Measurements from ENCODE around the gene GRAP. TPM values are rescaled to one million over a fixed set of nuclear protein-coding genes. Genes with fewer than 3 reads are reported as not detected.

GRAP gene
- total RNA-seq, 1 donor from 2014 or later: 0.15 TPM

DNA sequence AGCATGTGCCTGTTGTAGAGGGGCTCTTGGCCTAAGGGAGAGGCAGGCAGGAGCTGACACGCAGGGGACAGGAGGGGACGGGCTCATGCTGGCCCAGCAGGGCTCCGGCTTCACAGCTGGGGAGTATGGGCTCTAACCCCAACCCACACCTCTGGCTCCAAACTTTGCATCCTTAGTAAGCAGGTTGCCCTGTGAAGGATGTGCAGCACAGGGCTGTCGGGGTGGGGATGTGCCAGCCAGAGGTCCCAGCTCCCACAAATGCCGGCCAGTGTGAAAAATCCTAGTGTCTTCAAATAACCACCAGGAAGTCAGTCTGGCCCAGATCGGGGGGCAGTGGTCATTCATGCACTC, 28.2 kb downstream of the GRAP start:
- no peak for DNase-seq (ENCODE audit: low read depth)

DNA sequence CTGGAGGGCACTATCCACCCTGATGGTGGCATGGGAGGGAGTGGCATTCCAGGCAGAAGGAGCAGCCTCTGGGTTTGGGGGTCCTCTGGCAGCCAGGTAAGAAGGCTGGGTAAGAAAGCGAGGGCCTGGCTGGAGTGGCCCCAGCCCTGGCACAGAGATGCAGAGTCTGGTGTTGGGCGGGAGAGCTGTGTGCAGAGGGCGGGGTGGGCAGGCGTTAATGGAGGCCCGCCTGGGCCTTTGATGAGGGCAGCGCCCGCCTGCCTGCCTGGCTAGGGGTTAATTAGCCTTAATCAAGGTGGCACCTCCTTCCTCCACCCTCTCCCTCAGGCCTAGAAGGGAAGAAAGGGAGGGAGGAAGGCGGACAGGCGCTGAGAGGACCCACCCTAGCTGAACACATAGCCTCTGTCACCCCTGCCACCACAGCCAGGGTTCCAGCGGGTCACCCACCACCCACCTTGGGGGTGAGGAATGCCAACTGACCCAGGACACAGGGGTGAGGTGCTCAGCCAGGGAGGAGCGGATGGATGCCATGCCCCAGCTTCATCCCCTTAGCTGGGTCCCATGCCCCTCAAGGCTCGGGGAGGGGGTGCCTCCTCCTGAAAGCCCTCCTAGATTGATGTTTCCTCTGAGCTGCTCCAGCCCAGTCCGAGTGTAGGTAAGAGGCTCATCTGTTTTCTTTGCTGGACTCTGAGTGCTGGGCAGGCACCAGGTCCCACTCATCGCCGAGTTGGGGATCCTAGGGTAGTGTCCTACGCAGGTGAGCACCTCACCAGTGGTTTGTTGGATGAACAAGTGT, 28.8 kb downstream of the GRAP start:
- DNase-seq (ENCODE audit: low read depth): no peak

DNA sequence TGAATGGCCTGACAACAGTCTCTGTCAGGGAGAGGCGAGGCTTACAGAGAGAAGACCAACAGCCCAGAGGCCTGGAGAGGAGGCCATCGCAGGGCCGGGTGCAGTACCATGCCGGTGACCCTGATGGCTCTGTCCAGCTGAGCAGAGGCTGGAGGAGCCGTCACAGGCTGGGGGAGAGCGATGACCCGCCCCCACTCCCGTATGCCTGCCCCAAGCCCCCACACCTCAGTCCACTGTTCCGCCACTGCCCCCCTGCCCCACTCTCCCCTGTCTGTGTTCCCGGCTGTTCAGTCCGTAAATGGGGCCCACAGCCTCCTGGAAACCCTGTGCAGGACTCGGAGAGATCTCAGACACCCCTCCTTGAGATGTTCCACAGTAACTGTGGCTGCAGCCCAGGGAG, 29.4 kb downstream of the GRAP start:
- no peak for DNase-seq (ENCODE audit: low read depth)

DNA sequence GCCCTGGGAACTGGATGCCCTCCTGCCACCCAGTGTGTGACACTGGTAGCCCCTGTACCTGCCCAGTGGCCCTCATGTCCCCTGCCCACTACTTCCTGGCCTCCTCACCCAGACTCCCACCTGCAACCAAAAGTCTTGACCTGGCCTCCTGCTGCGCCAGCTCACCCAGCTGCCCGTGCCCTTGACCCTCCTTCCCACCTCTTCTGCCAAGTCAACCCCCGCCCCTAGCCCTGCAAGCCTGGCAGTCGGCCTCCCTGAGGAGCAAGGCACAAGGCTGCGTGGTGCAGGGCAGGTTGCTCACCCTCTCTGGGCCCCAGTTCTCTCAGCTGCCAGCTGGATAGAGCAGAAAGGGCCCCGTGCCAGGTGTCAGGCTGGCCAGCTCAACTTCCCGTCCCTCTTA, 29.9 kb downstream of the GRAP start:
- no peak for DNase-seq (ENCODE audit: low read depth)

DNA sequence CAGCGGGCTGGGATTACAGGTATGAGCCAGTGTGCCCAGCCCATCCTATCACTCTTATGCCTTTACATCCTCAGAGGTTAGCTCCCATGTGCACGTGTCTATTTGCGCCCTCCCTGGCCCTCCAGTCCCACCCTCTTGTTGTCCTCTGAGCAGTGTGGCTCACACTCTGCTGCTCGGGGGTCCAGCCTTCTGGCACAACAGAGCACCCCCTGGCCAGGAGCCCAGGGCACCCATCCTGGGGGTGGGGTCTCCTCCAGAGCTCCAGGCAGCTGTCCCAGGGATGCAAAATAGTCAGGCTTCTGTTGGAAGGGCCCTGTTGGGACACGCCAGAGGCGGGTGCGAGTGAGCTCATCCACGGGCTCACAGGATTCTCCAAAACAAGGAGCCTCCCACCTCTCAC, 30.5 kb downstream of the GRAP start:
- no peak for DNase-seq (ENCODE audit: low read depth)

- no peak for DNase-seq (ENCODE audit: low read depth)
Measured at GRCh38 chr17:19015428-19015827, 31.3 kb downstream of the GRAP start.

DNA sequence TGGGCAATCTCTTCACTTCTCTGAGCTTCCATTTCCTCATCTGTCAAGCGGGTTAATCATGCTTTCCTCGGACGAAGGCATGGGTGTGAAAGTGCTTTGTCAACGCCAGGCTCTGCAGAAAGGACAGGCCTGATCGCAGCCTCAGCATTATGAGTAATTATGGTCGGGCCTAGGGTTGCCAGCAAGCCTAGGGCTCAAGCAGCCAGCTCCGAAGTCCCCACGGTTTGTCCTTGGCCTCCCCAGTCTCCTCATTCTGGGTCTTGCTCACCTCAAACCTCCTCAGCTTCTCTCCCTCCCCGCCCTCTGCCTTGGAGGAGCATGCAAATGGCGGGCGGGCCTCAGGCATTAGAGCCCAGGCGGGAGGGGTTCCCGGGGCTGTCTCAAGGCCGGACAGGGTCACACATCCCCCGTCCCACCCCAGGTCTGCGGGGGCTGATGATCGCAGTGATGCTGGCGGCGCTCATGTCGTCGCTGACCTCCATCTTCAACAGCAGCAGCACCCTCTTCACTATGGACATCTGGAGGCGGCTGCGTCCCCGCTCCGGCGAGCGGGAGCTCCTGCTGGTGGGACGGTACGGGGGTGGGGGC, 32.0 kb downstream of the GRAP start:
- DNase-seq (ENCODE audit: low read depth): no peak

- no peak for DNase-seq (ENCODE audit: low read depth)
Measured at GRCh38 chr17:19013806-19014627, 32.7 kb downstream of the GRAP start.

DNA sequence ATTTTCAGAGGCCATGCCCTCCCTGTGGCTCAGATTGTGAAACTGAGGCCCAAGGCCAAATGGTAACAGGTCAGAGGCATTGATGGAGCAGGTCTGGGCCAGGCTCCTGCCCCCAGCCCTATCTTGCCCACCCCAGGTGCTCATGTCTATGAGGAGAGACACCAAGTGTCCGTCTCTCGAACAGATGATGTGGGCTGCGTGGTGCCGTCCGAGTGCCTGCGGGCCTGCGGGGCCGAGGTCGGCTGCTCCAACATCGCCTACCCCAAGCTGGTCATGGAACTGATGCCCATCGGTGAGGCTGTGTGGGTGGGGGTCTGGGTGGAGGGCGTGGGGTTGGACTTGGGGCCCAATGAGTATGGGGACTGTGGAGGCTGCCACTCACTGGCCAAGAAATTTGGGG, 33.5 kb downstream of the GRAP start:
- DNase-seq (ENCODE audit: low read depth): no peak

GRCh38 chr17:19012171-19013080, 34.3 kb downstream of the GRAP start:
- DNase-seq (ENCODE audit: low read depth): no peak

- no peak for DNase-seq (ENCODE audit: low read depth)
Measured at GRCh38 chr17:19011581-19011980, 35.2 kb downstream of the GRAP start.

GRCh38 chr17:19010729-19011505, 35.8 kb downstream of the GRAP start:
- DNase-seq (ENCODE audit: low read depth): peak; percentile 80

DNA sequence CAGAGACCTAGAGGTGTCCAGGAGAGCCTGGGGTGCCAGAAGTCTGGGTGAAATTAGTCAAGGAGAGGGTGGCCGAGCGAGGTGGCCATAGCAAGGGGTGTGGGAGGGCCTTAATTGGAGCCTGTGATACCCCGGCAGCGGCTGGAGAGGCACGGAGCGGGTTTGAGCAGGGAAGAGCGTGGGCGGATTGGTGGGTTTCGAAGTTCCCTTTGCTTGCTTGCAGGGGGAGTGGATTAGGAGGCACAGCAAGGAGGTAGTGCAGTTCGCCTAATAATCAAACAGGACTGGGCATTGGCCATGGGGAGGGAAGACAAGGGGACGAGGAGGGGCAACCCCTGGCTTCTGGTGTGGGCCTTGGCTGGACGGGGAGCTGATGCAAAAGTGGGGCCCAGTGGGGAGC, 36.8 kb downstream of the GRAP start:
- DNase-seq (ENCODE audit: low read depth): no peak

- no peak for DNase-seq (ENCODE audit: low read depth)
Measured at GRCh38 chr17:19006698-19007097, 40.1 kb downstream of the GRAP start.

DNA sequence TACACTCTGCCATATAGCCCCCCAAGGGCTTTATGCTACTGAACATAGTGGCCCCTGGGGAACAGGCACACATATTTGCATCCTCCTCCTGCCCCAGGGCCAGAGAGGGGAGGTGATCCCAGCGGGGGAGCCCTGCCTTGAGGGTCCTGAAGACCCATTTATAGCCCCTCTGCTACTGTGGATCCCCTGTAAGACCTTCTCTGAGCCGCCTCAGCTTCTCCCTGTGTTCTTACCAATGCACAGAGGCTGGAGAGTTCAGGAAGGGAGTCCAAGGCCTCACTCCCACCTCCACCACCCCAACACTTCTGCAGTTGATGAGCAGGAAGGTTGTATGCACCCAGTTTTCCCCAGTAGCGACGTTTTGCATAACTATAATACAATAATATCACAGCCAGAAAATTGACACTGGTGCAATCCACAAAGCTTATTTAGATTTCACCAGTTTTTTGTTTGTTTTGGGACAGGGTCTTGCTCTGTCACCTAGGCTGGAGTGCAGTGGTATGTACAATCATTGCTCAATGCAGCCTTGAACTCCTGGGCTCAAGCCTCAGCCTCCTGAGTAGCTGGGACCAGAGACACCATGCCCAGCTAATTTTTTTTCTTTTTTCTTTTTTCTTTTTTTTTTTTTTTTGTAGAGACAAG, 40.8 kb downstream of the GRAP start:
- no peak for DNase-seq (ENCODE audit: low read depth)

DNA sequence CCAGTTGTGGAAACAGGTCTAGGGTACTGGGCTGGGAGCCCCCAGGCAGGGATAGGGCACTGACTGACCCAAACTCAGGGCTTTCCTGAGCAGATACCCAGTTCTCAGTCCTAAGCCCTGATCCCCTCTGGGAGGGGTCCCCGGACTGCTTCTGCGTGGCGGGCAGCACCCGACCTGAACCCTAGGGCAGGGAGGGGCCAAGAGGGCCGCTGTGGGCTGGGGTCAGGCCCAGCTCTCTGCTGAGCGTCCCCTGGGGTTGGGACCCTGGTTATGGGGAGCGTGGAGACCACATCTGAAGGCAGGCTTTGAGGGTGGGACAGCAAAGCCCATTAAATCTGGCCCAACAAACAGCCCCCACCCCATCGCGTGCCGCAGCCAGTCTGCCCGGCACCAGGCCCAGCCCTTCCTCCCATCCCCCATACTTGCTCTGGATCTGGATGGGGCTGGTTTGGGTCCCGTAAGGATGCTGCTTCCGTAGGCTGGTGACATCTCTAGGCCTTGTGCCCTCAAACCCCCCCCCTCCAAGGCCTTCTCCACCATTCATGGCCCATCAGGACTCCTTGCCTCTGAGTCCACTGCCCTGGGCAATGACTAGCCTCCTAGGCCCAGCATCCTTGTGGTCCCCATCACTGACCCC, 41.5 kb downstream of the GRAP start:
- DNase-seq (ENCODE audit: low read depth): no peak

DNA sequence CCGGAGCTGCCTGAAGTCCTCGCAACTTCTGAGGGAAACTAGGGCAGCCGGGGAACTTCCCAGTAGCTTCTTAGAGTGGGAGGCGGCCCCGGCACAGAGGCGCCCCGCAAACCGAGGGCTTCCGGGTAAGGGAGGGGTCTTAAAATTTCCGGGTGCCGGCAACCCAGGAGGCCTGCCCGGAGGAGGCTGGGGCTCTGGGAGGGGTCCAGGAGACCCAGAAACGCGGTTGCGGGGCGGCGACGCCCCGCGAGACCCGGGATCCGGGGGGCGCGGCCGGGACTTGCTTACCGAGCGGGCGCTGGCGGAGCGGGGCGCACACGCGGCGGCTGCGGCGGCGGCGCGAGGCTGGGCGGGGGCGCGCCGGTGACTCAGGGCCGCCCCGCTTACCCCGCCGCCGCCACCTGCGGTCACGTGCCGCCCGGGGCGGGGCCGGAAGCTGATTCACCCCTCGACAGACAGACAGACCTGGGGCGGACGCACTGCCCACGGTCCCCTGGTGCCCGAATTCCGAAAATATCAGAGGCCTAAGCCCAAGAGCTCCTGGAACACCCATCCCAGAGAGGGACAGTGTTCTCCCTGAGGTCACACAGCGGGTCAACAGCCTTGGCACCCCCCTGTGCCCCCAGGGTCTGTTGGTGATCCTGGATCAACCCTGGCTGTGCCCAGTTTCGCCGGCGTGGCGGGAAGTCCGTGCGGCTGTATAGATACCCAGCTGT, 42.2 kb downstream of the GRAP start, which contains the start of gene FAM83G:
TSS of gene FAM83G (minus strand) at position 344 of the 716 bp plus-strand sequence. CDS start 723 bp downstream, outside the sequence.
- DNase-seq (ENCODE audit: low read depth): peak; percentile 40

DNA sequence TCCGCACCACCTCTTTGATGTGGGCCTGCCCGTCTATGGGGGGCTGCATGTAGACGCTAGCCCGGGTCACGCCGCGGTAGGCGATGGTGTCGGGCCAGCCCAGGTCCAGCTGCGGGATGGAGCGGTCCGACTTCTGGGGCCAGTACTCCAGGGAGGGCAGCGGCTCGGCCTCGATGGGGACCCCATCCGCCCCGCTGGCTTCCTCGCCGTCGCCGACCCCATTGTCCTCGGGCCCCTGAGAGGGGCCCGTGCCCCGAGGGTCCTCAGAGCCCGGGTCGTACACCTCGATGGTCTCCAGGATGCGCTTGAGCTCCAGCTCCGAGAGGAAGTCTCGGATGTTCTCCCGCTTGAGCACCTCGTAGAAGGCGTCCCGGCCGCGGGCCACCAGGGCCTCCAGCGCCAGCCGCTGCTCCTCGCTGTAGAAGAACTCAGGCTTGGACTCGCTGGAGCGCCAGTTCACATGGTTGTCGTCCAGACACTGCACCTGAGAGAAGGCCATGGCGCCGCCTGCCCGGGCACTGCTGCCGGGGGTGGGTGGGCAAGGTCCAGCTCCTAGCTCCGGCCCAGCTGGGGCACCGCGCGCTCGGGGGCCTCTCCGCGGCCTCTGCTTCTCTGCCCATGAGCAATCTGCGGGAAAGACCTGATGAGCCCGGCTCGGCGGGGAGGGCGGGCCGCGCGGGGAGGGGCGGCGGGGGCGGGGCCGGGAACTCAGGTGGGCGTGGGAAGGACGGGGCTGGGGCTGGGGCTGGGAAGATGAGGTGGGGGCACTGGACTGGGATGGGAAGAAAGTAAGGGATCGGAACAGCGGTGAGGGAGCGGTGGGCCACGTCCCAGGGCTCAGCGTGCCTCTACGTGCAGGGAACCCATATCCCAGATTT, 43.0 kb downstream of the GRAP start:
- DNase-seq (ENCODE audit: low read depth): peak; percentile 15

Measured in renal cortical epithelial cell (primary cell).